Activated CD8-positive, alpha-beta memory T cell treated with anti-CD3 and anti-CD28 coated beads, Interleukin-2, amount 50 U/mL, for 4 hours (primary cell): ENCODE results near the gene SRSF7.
A peak's percentile ranks its signal among the peaks of the same experiment; 100 is the strongest.
"Not testable (repeated sequence)": the region's sequence is repeated elsewhere in the genome, so short reads cannot be mapped to it uniquely, and the experiment has no call there.

Experiments used
- DNase-seq: peaks from one replicate; pipeline ENCODE4 v3.0.0-alpha.2; 2020

The SRSF7 gene

DNA sequence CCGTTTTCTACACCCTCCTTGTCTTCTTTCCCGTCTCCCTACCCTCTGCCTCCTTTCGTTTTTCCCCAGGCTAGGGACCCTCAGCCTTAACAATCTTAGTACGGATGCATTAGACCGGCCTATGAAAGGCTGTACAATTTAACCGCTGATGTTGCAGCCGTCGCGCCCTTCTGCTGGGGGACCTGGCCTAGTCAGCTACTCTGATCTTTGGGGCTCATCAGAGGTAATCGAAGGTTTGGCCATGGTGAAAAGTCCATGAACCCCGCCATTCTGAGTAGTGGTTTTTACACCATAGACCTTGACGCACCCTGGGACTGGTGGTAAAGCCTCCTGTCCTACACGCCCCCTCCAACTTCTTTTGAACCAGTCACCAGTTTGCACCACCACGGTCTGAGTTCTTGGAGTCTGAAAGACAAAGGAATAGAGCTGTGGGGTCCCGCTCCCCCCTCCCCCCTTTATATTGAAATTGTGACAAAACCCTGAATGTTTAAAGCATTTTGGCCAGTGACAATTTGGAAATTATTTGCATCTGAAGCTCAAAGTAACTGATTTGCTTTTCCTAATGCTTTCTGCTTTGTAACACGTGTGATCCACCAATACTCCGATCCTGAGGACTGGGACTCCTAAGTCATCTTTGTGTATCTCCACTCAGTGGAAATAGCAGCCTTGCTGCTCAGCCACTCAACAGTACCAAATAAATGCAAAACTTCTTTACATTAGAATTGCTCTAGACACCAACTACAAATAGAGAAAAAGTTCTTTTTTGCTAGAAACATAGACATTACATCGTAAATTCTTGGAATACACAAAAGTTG lies 642 bp upstream of the SRSF7 start:
- no peak for DNase-seq

DNA sequence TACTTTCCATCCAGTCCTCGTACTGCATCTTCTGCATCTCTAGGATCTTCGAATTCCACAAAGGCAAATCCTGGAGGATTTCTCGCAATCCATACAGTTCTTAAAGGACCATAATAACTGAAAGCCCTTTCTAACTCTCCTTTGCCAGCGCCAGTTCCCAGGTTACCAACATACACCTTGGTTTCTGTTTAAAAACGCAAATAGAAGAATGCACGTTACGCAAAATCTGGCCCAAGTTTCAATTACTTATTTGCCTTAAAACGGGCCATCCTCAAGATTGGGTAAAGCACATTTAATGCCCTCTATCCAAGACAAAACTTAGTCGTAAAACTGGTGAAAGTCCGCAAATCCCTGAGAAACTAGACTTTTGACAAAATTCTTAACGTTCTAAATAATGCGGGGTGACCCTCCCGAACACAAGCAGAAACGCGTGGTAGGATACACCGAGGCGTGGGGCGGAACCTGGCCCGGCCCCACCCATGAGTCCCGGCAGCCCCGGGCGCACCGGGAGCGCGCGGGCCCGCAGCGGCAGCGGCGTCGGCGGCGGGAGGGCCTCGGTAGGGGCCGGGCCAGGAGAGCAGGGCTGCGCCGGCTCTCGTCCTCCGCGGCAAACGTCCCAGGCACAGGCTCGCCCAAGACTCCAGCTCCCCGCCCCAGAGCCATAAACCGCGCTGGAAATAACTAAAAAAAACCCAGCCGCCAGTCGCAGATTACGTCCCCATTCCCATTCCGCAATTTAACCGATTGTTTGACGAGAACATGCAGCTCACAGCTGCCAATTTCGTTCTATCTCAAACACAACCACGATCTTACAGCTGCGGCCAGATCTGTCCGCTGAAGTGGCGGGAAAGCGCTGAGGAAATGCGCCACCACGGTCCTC lies 910 bp downstream of the SRSF7 start:
- DNase-seq: peak; percentile 56

DNA sequence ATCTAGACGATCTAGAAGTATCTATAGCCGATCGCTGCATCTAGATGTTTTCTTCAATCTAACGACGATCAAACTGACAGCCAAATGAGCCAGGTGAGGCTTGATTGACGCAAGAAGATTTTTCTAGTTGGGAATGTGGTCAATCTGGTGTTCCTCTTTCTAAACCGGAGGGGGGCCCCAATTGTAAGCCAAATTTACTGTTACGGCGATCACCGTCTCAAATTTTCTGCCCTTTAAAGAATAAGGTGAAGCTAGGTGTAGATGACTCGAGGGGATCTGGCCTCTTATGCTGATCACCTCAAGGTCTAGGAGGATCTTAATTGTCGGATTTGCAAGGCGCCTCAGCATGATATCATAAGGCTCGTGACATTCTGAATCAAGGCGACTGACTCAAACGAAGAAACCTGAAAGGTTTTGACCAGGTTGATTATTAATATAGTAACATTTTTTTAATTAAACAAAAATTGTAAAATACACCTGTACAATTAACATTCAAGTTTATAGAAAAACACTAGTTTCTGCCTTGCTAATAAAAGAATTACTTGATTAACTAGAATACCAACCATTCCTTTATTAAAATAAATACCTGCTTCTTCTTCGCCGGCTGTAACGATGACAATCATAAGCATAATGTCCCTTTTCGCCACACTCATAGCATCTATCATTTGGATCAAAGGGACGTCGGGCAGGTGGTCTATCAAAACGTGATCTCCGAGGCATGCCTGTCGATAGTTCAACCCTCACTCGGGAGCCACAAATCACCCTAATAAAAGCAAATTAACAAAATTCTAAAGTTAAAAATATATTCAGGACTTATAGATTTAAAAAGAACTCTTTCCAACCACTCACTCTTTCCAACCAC lies 2.0 kb downstream of the SRSF7 start:
- DNase-seq: no peak

DNA sequence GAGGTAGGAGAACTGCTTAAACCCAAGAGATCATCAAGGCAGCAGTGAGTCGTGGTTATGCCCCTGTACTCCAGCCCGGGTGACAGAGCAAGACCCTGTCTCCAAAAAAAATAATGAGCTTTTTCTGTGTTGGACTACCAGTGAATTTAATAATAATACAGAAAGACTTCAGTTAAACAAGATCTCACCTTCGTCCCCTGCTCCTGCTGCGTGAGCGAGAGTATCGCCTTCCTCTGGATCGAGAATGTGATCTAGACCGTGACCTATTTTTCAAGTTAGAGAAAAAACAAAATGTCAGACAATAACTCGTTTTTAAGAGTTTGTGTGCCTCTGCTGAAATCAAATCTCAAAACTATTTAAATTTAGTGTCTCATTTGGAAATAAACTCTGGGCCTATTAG lies 2.8 kb downstream of the SRSF7 start:
- no peak for DNase-seq

DNA sequence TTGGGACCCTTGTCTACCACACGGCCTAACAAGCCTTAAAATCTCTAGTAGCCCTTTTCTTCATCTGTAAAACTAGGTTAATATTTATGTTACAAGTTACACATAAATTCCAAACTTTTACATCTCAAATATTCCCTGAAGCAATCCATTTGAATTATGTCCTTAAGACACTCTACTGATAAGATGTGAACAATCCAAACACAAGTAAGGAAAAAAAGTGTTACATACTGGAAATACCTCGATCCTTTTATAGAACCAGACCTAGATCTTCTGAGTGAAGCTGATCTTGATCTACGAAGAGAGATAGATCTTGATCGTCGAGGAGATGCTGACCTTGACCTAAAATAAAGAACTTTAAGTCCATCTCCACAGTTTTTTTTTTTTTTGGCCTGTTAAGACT lies 3.3 kb downstream of the SRSF7 start:
- no peak for DNase-seq

DNA sequence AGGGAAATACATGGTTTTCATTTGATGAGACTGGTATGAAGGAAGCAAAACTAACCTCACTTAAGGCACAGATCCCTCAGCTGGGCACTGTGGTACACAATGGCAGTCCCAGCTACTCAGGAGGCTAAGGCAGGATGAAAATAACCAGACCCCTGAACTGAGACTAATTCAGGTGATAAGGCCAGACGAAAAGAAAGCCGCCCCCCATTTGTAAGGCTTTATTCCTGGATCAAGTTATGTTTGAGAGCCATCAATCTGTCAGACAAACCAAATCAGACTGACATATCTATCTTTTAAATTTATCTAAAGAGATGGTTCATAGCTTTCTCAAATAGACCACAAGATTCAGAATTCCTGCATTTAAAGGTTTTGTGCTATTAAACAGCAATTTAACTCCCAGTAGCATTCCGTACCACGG lies 4.1 kb downstream of the SRSF7 start:
- DNase-seq: no peak

DNA sequence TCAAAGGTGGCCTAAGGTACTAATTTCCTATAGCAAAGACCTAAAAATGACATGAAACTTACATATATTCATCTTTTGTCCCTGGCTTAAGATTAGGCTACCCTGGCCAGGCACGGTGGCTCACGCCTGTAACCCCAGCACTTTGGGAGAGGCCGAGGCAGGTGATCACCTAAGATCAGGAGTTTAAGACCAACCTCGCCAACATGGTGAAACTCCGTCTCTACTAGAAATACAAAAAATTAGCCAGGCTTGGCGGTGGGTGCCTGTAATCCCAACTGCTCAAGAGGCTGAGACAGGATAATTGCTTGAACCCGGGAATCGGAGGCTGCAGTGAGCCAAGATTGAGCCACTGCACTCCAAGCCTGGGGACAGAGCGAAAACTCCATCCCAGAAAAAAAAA lies 5.9 kb downstream of the SRSF7 start:
- no peak for DNase-seq

DNA sequence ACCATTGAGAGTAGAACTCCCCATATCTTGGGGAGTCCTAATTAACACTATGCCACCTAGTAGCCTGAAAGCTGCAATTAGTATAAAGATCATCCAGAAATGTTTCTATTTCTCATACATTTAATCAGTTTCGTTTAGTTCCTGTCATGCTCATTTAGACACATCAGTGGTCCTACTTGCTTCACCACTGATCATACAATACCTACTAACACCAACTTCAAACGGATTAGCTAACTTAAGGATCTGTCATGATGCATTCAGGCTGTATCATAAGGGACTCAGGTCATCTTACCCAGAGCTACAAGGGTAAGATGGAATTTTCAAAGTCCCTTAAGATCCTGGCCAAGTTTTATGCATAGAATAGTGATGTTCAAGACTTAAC lies 6.8 kb downstream of the SRSF7 start:
- DNase-seq: no peak

DNA sequence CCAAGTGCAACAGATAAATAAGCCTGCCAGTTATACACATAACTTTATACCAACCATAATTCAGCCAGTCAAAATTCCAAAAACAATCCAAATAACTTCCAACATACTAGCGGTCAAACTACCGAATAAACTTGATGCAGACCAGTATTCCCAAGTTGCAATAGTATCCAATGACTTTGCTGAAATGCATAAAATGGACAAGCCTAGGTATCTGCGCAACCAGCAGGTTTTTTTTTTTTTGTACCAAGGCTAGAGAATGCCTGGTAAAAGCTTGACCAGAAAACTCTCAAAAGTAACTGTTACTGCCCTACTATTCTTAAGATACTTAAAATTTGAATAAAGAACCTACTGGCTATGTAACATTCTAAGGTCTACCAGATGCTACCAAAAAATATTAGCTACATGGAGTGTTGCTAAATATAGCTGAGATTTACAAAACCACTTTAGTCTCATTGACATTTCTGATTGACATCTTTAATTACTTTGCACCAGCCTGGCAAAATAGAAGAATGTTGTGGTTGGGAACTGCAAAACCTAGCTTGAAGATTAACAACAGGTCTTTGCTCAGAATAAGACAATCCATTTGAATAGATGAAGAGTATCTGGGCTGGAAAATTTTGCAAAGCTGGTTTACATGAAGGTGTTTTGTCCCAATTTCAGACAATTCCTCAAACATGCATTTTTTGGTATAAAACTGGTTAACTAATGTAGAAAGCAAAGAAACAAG lies 7.3 kb downstream of the SRSF7 start:
- DNase-seq: no peak

DNA sequence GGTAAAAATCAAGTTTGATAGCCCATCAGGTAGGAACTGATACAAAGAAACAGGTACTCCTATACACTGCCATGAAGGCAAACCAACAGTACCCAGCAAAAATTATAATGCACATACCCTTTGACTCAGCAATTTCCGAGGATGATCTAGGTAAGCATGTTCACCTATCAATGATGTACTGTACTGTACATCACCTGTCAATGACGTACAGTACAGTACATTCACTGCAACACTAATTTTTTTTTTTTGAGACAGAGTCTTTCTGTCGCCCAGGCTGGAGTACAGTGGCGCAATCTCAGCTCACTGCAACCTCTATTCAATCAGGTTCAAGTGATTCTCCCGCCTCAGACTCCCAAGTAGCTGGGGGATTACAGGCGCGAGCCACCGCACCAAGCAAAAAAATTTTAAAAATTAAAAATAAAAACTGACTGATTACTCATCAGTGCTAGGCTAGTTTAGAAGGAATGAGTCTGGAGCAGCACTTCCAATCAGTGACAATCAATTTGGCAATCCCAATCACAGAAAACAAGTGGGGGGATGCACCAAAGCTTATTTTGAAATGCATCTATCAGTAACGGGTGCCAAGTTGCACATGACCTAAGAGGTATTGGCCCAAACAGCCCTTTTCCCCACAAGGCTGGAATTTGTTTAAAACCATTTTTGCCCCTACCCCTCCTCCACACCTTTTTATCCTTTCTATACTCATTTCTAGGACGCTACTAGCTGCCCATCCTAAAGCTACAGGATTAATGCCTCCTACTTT lies 8.2 kb downstream of the SRSF7 start:
- no peak for DNase-seq

DNA sequence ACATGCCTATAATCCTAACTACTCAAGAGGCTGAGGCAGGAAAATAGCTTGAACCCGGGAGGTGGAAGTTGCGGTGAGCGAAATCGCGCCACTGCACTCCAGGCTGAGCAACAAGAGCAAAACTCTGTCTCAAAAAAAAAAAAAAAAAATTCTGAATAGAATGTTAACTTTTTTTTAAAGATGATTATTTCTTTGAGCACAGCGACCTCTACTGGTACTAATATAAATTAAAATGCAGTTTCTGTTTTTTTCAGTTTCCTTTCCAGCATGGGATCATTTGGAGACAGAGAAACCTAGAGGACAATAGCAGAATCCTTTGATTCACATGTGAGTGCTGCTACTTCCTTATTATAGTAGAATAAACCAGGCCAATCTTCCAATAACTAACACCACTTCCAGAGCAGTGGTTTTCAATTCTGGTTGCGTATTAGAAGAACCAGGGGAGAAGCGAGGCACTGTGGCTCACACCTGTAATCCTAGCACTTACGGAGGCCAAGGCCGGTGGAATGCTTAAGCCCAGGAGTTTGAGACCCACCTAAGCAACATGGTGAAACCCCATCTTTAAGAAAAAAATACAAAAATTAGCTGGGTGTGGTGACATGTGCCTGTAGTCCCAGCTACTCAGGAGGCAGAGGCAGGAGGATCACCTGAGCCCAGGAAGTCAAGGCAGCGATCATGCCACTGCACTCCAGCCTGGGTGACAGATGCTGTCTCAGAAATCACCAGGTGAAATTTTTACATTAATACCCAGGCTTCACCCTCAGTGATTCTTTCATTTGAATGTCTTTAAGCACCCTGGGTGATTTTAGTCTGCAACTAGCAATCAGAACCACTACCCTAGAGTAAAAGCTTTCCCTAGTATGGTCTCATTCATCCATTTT lies 10.1 kb downstream of the SRSF7 start:
- no peak for DNase-seq

DNA sequence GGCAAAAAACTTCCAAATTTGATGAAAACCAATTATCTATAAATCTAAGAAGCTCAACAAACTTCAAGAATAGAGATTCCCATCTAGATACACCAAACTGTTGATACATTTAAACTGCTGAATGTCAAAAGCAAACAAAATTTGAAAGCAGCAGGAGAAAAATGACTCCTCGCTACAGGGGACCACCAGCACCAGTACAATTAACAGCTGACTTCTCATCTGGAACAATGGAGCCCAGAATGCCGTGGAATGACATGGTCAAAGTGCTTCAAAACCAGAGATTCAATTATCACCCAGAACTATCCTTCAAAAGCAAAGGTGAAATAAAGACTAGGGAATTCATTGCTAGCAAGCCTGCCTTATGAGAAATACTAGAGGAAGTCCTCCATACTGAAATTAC lies 11.6 kb downstream of the SRSF7 start:
- DNase-seq: no peak

DNA sequence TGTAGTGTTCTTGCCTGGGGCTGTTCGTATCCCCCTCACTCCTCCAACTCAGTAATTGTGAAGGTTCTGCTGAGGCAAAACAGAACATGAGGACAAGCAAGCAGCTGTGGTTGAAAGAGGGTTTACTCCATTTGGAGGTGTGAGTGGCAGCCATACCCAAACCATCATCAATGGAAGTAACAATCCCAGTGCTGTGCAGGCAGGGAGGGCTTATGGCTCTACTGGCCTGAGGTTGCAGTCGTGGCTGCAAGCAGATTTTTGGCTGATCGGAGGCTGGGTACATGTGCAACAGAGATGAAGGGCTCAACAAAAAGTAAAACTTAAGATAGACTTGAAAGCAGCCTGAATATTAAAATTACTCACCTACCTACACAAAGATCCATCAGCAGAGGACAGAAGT lies 13.2 kb downstream of the SRSF7 start:
- DNase-seq: no peak

DNA sequence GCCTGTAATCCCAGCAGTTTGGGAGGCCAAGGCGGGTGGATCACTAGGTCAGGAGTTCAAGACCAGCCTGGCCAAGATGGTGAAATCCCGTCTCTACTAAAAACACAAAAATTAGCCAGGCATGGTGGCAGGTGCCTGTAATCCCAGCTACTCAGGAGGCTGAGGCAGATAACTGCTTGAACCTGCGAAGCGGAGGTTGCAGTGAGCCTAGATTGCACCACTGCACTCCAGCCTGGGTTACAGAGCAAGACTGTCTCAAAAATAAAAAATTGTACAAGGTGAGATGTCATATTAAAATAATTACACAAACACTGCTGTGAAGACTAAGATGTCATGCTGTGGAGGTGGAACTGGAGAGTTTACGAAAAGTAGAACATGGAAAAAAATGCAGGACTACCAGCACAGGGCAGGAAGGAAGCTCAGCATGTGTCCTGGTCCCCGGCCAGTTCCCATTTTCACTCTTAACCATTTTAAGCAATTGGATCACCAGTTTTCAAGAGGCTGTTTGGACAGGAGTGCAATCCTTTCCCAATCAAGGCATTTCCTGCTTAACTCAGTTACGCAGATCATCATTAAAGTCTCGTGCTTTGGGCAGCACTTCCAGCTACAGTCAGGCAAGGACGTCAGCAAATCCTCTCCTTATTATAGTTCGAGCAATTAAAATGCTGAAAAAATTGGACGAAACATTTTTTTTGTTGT lies 14.0 kb downstream of the SRSF7 start:
- DNase-seq: not testable (repeated sequence)

DNA sequence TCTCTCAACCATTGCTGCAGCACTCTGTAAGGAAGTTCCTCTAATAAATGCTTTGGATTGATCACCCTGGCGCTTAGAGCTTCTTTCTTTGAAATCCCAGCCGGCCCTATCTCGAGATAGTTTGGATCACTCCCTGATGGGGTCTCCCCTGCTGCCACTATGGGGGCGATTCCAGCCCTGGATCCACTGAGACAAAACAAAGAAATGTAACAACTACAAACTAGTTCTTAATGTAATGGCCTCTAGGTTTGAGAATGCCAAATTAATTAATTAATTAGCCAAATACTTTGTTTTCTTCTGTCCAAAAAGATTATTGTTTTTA lies 15.2 kb downstream of the SRSF7 start:
- DNase-seq: no peak

DNA sequence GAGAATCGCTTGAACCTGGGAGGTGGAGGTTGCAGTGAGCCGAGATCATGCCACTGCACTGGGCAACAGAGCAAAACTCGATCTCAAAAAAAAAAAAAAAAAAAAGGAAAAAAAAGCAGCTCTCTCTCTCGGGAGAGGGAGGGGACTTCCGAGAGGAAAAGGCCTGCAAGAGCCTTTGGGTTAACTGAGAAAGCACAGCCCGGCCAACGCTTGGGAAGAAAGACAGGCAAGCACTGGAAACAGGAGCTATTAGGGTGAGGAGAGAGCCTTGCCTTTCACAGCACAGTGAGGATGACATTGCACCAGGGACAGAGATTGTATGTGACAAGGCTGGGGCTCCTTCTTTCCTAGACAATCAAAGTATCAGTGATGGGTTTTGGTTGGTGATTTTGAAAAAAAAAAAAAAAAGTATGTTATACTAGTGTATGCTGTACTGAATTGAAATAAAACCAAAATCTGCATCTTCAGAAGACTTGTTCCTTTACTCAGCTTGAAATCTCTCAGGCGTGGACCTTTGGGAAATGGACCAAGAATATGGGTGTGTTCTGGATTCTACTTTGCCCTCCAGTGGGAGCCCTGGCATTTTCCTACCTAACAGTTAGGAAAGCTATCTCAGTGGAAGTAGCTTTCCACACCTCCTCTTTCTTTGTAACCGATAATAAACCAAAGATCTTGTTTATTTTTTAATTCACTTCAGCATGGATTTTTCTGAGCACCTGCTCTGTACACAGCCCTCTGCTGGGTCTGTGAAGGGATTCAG lies 16.7 kb downstream of the SRSF7 start:
- DNase-seq: no peak

DNA sequence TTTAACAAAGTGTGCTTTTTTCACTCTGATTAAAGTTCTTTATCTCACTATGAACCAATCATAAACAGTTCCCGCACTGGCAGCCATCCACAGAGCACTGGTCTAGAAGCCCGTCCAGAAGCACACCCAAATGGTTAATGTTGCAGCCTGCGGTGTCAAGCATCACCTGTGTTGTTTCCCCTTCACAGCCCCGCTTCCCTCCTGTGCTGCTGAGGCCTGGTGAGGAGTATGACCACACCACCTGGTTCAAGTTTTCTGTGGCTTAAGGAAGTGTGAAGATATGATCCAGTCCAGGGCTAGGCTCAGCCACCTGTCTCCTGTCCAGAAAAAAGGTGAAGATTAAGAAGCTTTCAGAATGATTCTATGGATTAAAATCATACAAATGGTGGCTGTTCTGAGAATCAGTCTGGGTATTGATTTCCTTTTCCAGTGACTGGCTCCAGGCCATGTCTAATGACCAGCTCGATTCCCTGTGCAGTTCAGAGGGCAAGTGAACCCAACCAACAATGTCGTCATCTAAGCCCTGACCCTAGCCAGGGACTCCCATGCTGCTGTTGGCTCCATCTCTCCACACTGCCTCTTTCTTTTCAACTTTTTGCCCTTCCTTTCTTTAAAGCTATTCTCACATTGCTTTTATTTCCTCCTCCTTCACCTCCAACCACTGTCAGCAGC lies 17.7 kb downstream of the SRSF7 start:
- no peak for DNase-seq

DNA sequence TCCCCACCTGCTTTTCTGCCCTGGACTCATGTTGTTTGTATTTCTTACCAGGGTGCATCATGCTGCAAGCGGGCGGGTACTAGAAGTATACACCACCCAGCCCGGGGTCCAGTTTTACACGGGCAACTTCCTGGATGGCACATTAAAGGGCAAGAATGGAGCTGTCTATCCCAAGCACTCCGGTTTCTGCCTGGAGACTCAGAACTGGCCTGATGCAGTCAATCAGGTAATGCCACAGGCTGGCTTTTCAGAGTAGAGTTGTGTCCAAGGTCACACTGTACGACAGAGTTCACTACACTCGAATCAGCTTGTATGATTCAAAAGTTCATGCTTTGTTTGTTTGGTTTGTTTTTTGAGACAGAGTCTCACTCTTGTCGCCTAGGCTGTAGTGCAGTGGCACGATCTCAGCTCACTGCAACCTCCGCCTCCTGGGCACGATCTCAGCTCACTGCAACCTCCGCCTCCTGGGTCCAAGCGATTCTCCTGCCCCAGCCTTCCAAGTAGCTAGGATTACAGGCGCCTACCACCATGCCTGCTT lies 19.4 kb downstream of the SRSF7 start:
- DNase-seq: no peak

DNA sequence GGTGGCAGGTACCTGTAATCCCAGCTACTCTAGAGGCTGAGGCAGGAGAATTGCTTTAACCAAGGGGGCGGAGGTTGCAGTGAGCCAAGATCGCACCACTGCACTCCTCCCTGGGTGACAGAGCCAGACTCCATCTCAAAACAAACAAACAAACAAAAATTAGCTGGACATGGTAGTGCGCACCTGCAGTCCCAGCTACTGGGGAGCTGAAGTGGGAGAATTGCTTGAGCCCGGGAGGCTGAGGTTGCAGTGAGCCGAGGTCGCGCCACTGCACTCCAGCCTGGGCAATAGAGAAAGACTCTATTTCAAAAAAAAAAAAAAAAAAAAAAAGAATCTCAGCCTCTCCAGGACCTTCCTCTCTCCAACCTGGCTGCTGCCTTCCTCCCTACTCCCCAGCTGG lies 20.1 kb downstream of the SRSF7 start:
- DNase-seq: no peak
